HepG2 (cell line): ENCODE data around the gene ANO6. TPM values are rescaled to one million over a fixed set of nuclear protein-coding genes. Genes with fewer than 3 reads are reported as not detected.

Experiments used
- ATAC-seq: fragments of 200-7000 bp; cut with Tn5 transposase; 3 replicates; pipeline ENCODE4 v1.9.1; 2020; ENCODE audit warnings: mild to moderate bottlenecking, moderate library complexity
- BruUV-seq: library from RNA; stranded (reverse); fragments of 400-500 nt; replicated peaks from 2 replicates; lab custom pipeline; 2021; lab: Mats Ljungman, UMichigan
- CTCF ChIA-PET: fragments of 300-600 bp; formaldehyde crosslinking; extraction: SDS; loops from one replicate; lab custom pipeline; 2021; ENCODE audit warnings: low total read pairs, inconsistent platforms, low intra/inter-chr PET ratio; lab: Yijun Ruan, JAX
- POLR2A ChIA-PET: fragments of 350-600 bp; sonication (Branson Sonifier 250); formaldehyde crosslinking; loops from one replicate; lab custom pipeline; 2020; ENCODE audit warnings: antibody characterized with exemption, inconsistent platforms; lab: Yijun Ruan, JAX
- DNase-seq: peaks from one replicate; pipeline ENCODE4 v3.0.0-alpha.2; 2015; ENCODE audit warnings: low spot score
- FAIRE-seq: peaks from 3 replicates; lab custom pipeline; 2011; peaks lifted over from hg19 to GRCh38; lab: Jason Lieb, UNC
- H2AFZ ChIP-seq: one replicate; pipeline ENCODE4 v1.6.1; 2011; ENCODE audit warnings: low read length, inconsistent platforms
- H3K27ac ChIP-seq: fragments of 300-600 bp; 3 replicates; pipeline ENCODE4 v1.8.0; 2011; ENCODE audit warnings: mixed run types, mild to moderate bottlenecking, mixed read lengths, low read length, inconsistent platforms; ENCODE audit not compliant: insufficient read depth; ENCODE audit errors: extremely low read length
- H3K27me3 ChIP-seq, 2 experiments: fragments of 200-600 bp in 1 of 2; 2 replicates in 1 of 2; 3 replicates in 1 of 2; pipeline versions ENCODE4 v1.6.0 to v1.8.0; 2011; ENCODE audit warnings: low read length in 2 of 2, mild to moderate bottlenecking in 2 of 2, moderate library complexity in 2 of 2, inconsistent platforms in 1 of 2; ENCODE audit not compliant: insufficient read depth in 2 of 2, control insufficient read depth in 1 of 2
- H3K36me3 ChIP-seq, 2 experiments: fragments of 200-600 bp in 1 of 2; replicated peaks in 1 of 2; 2 replicates in 1 of 2; 3 replicates in 1 of 2; pipeline versions ENCODE4 v1.5.1 to v1.8.0; 2011; ENCODE audit warnings: low read length in 2 of 2, inconsistent platforms in 1 of 2; ENCODE audit not compliant: insufficient read depth in 2 of 2, control insufficient read depth in 1 of 2
- H3K4me1 ChIP-seq: 2 replicates; pipeline ENCODE4 v1.5.1; 2012; ENCODE audit warnings: low read length, inconsistent platforms; ENCODE audit not compliant: insufficient read depth
- H3K4me2 ChIP-seq: 2 replicates; pipeline ENCODE4 v1.6.0; 2011; ENCODE audit warnings: low read depth, low read length, inconsistent platforms
- H3K4me3 ChIP-seq, 3 experiments: fragments of 200-600 bp in 1 of 3; sonication (generic), shearing (Covaris generic) in 1 of 3; replicated peaks in 1 of 3; 2 replicates each; pipeline ENCODE4 v1.5.1; 2011 to 2016; ENCODE audit warnings: low read length in 3 of 3, inconsistent platforms in 2 of 3, low read depth in 2 of 3, mild to moderate bottlenecking in 2 of 3, control low read depth in 1 of 3, mixed read lengths in 1 of 3; ENCODE audit not compliant: insufficient read depth in 1 of 3
- H3K79me2 ChIP-seq: one replicate; pipeline ENCODE4 v1.6.1; 2011; ENCODE audit warnings: low read length, inconsistent platforms; ENCODE audit not compliant: insufficient read depth
- H3K9ac ChIP-seq: 2 replicates; pipeline ENCODE4 v1.6.0; 2011; ENCODE audit warnings: mild to moderate bottlenecking, low read depth, low read length, inconsistent platforms; ENCODE audit not compliant: insufficient read depth
- H3K9me3 ChIP-seq: 2 replicates; pipeline ENCODE4 v1.5.1; 2012; ENCODE audit warnings: mild to moderate bottlenecking, low read length
- H4K20me1 ChIP-seq: 2 replicates; pipeline ENCODE4 v1.6.0; 2011; ENCODE audit warnings: inconsistent platforms, mild to moderate bottlenecking, low read length, moderate library complexity; ENCODE audit not compliant: insufficient read depth
- HOXA9 ChIP-seq: sonication (generic); formaldehyde crosslinking; IDR thresholded peaks from 2 replicates; pipeline ENCODE4 v1.8.1; 2022; ENCODE audit warnings: missing genetic modification reagents, mild to moderate bottlenecking, moderate library complexity, borderline replicate concordance
- KDM5A ChIP-seq: fragments of 200-600 bp; sonication (generic); IDR thresholded peaks from 2 replicates; pipeline ENCODE4 v1.7.0; 2018; ENCODE audit warnings: antibody characterized with exemption, mild to moderate bottlenecking, low read length, borderline replicate concordance
- KLF9 ChIP-seq: IDR thresholded peaks from 2 replicates; pipeline ENCODE4 v1.6.1; 2016; ENCODE audit warnings: low read depth
- PHF21A ChIP-seq: sonication (generic); formaldehyde crosslinking; IDR thresholded peaks from 2 replicates; pipeline ENCODE4 v1.5.0; 2020; ENCODE audit warnings: mild to moderate bottlenecking, missing genetic modification reagents
- PTBP1 ChIP-seq: fragments of 200-400 bp; formaldehyde crosslinking; IDR thresholded peaks from 2 replicates; pipeline ENCODE4 v1.6.1; 2018; ENCODE audit warnings: low read length, low read depth; ENCODE audit not compliant: poor library complexity, severe bottlenecking
- REL ChIP-seq: sonication (generic); formaldehyde crosslinking; conservative IDR thresholded peaks from 2 replicates; pipeline ENCODE4 v1.8.0; 2022; ENCODE audit warnings: mild to moderate bottlenecking, missing genetic modification reagents, moderate library complexity
- REPIN1 ChIP-seq: sonication (generic); formaldehyde crosslinking; IDR thresholded peaks from 2 replicates; pipeline ENCODE4 v1.8.0; 2022; ENCODE audit warnings: missing genetic modification reagents, low read depth, mild to moderate bottlenecking, borderline replicate concordance
- ZFY ChIP-seq: sonication (generic); formaldehyde crosslinking; IDR thresholded peaks from 2 replicates; pipeline ENCODE4 v1.4.0; 2020; ENCODE audit warnings: missing genetic modification reagents
- ZNF101 ChIP-seq: sonication (generic); formaldehyde crosslinking; IDR thresholded peaks from 2 replicates; pipeline ENCODE4 v1.4.0; 2020; ENCODE audit warnings: mild to moderate bottlenecking, low read depth, missing genetic modification reagents, borderline replicate concordance
- ZNF121 ChIP-seq: sonication (generic); formaldehyde crosslinking; IDR thresholded peaks from 2 replicates; pipeline ENCODE4 v1.5.0; 2020; ENCODE audit warnings: mild to moderate bottlenecking, missing genetic modification reagents
- ZNF550 ChIP-seq: sonication (generic); formaldehyde crosslinking; IDR thresholded peaks from 2 replicates; pipeline ENCODE4 v1.4.0; 2020; ENCODE audit warnings: mild to moderate bottlenecking, missing genetic modification reagents, borderline replicate concordance
- WGBS: methylation state at CpG from one replicate; pipeline ENCODE4 v1.1.6; 2017; ENCODE audit warnings: low lambda C conversion rate; 5-methylcytosine and 5-hydroxymethylcytosine counted together
- in situ Hi-C: cut with HindIII; loops from 2 replicates; pipeline ENCODE4 v1.10.0; 2017; ENCODE audit warnings: low pct_unique_long_range_greater_than_20kb; ENCODE audit not compliant: extremely low pct_ligation_motif_present
- intact Hi-C: fragments of 100-400 bp; cut with micrococcal nuclease; formaldehyde crosslinking; loops from one replicate; pipeline ENCODE4 v1.10.0; 2022; ENCODE audit not compliant: unreplicated experiment
- polyA plus RNA-seq, 8 experiments: library from polyadenylated mRNA; depleted of rRNA in 3 of 8; stranded (reverse) in 7 of 8; unstranded in 1 of 8; fragments of >200 nt; fragmentation: Illumina TruSeq in 4 of 8; extraction: Trizol in 4 of 8; gene quantifications; 2 replicates each; pipeline versions ENCODE4 v1.2.1 to v1.2.3, GENCODE V29; 2011 to 2016; ENCODE audit warnings: low read depth in 4 of 8, missing spikeins in 1 of 8, mixed read lengths in 1 of 8; ENCODE audit not compliant: insufficient read depth in 1 of 8
- total RNA-seq, 5 experiments: library from RNA; depleted of rRNA; stranded (reverse); fragments of >200 nt; fragmentation: Illumina TruSeq; extraction: Trizol; gene quantifications; 2 replicates each; pipeline ENCODE4 v1.2.3, GENCODE V29; 2016; ENCODE audit warnings: low read depth in 1 of 5
- TF ChIP-seq, protein P1 (sequence below): sonication (generic); formaldehyde crosslinking; IDR thresholded peaks from 2 replicates; pipeline ENCODE4 v1.4.0; 2020; ENCODE audit warnings: missing genetic modification reagents, mild to moderate bottlenecking, borderline replicate concordance
- TF ChIP-seq, protein P2 (sequence below): sonication (generic); formaldehyde crosslinking; IDR thresholded peaks from 2 replicates; pipeline ENCODE4 v1.5.0; 2020; ENCODE audit warnings: mild to moderate bottlenecking, missing genetic modification reagents
- TF ChIP-seq, protein P3 (sequence below): sonication (generic); formaldehyde crosslinking; IDR thresholded peaks from 2 replicates; pipeline ENCODE4 v1.4.0; 2020; ENCODE audit warnings: missing genetic modification reagents

Gene ANO6
- total and polyA plus RNA-seq, 2 of the 13 experiments (the other 11 are each of a cell fraction or from before 2014, with no cell fraction given): 37.8 to 57.1 TPM

DNA sequence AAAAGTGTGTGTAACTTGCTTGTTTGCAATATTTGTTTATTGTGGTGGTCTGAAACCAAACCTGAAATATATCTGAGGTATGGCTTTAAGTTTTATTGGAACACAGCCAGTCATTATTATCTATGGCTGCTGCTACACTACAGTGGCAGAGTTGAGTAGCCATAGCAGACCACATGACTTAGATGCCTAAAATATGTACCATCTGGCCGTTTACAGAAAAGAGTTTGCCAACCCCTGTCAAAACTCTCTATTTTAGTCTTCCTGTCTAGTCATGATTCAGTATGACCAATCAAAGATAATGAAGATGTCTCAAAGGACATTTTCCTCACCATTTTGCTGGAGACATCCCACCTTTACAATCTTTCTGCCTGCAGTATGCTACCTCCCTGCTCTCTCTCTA is 242.3 kb downstream of the ANO6 start:
- no peak for FAIRE-seq
- Histone ChIP-seq H3K79me2 (no peaks in the 10 kb centered on the region), H3K4me3 (no peak overlapping the region), H3K27ac (no peak overlapping the region), H4K20me1 (no peaks in the 10 kb centered on the region), H3K9ac (no peak overlapping the region), H3K27me3 (peaks cover 0 to 4% of the 10 kb centered on the region in 2 experiments; a peak in 1 of 5 replicates), H3K9me3 (no peaks in the 10 kb centered on the region), H3K4me1 (no peaks in the 10 kb centered on the region), H3K36me3 (no peaks in the 10 kb centered on the region), H2AFZ (no peak overlapping the region), H3K4me2 (no peak overlapping the region)
- in situ Hi-C loops (no loop called here), intact Hi-C loops (no loop called here)
- BruUV-seq: no TSS peak
- no peak for DNase-seq
- WGBS: 0% methylated on average over 1 of the region's 1 CpG
- POLR2A ChIA-PET: no interaction called here
- TF ChIP-seq ZFY (CRISPR knock-in tag): no peak
- no peak for TF ChIP-seq ZNF550
- TF ChIP-seq ZNF121 (CRISPR knock-in tag): no peak
- TF ChIP-seq, protein P1, sequence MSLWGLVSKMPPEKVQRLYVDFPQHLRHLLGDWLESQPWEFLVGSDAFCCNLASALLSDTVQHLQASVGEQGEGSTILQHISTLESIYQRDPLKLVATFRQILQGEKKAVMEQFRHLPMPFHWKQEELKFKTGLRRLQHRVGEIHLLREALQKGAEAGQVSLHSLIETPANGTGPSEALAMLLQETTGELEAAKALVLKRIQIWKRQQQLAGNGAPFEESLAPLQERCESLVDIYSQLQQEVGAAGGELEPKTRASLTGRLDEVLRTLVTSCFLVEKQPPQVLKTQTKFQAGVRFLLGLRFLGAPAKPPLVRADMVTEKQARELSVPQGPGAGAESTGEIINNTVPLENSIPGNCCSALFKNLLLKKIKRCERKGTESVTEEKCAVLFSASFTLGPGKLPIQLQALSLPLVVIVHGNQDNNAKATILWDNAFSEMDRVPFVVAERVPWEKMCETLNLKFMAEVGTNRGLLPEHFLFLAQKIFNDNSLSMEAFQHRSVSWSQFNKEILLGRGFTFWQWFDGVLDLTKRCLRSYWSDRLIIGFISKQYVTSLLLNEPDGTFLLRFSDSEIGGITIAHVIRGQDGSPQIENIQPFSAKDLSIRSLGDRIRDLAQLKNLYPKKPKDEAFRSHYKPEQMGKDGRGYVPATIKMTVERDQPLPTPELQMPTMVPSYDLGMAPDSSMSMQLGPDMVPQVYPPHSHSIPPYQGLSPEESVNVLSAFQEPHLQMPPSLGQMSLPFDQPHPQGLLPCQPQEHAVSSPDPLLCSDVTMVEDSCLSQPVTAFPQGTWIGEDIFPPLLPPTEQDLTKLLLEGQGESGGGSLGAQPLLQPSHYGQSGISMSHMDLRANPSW: no peak
- TF ChIP-seq, protein P2, sequence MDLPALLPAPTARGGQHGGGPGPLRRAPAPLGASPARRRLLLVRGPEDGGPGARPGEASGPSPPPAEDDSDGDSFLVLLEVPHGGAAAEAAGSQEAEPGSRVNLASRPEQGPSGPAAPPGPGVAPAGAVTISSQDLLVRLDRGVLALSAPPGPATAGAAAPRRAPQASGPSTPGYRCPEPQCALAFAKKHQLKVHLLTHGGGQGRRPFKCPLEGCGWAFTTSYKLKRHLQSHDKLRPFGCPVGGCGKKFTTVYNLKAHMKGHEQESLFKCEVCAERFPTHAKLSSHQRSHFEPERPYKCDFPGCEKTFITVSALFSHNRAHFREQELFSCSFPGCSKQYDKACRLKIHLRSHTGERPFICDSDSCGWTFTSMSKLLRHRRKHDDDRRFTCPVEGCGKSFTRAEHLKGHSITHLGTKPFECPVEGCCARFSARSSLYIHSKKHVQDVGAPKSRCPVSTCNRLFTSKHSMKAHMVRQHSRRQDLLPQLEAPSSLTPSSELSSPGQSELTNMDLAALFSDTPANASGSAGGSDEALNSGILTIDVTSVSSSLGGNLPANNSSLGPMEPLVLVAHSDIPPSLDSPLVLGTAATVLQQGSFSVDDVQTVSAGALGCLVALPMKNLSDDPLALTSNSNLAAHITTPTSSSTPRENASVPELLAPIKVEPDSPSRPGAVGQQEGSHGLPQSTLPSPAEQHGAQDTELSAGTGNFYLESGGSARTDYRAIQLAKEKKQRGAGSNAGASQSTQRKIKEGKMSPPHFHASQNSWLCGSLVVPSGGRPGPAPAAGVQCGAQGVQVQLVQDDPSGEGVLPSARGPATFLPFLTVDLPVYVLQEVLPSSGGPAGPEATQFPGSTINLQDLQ (CRISPR knock-in tag): no peak
- TF ChIP-seq KLF9: no peak
- TF ChIP-seq ZNF101 (CRISPR knock-in tag): no peak
- no peak for TF ChIP-seq PTBP1
- TF ChIP-seq, protein P3, sequence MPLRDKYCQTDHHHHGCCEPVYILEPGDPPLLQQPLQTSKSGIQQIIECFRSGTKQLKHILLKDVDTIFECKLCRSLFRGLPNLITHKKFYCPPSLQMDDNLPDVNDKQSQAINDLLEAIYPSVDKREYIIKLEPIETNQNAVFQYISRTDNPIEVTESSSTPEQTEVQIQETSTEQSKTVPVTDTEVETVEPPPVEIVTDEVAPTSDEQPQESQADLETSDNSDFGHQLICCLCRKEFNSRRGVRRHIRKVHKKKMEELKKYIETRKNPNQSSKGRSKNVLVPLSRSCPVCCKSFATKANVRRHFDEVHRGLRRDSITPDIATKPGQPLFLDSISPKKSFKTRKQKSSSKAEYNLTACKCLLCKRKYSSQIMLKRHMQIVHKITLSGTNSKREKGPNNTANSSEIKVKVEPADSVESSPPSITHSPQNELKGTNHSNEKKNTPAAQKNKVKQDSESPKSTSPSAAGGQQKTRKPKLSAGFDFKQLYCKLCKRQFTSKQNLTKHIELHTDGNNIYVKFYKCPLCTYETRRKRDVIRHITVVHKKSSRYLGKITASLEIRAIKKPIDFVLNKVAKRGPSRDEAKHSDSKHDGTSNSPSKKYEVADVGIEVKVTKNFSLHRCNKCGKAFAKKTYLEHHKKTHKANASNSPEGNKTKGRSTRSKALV: no peak
- no peak for TF ChIP-seq HOXA9 (CRISPR knock-in tag)
- TF ChIP-seq REL (CRISPR knock-in tag): no peak
- TF ChIP-seq PHF21A: no peak
- no peak for TF ChIP-seq REPIN1 (CRISPR knock-in tag)
- no peak for TF ChIP-seq KDM5A
- ATAC-seq: no peak
- CTCF ChIA-PET: no interaction called here
